SH-SY5Y (cell line): ENCODE data around the gene ADAM29.

Experiments used
- GATA2 ChIP-seq: IDR thresholded peaks from 2 replicates; pipeline ENCODE4 v1.6.1; 2011; ENCODE audit warnings: mild to moderate bottlenecking, low read depth, low read length
- GATA3 ChIP-seq: IDR thresholded peaks from 2 replicates; pipeline ENCODE4 v1.6.1; 2011; ENCODE audit warnings: low read depth, mild to moderate bottlenecking, low read length, moderate library complexity

DNA sequence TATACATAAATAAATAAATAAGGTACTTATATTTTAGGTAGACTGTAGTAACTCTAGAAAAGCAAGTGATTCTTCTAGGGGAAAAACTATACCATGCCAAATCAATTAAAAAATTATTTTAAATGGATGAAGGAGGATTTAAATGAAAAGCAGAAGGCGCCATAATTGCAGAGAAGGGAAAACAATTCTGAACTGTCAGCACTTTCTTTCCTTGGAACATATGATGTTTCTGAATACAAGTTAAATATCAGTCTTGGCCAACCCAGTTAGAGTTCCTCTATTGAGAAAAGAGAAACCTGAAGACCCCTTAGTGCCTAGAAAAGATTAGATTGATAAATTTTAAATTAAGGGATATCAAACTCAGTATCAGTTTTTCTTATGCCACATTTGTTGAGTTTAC, 75.8 kb downstream of the ADAM29 start:
- TF ChIP-seq GATA2 (no peak), GATA3 (no peak)
